Naive thymus-derived CD4-positive, alpha-beta T cell (primary cell): ENCODE measurements around the gene MARK2. TPM values are rescaled to one million over a fixed set of nuclear protein-coding genes. Genes with fewer than 3 reads are reported as not detected.
"Not testable (repeated sequence)": the region's sequence is repeated elsewhere in the genome, so short reads cannot be mapped to it uniquely, and the experiment has no call there.

ENCODE experiments used
- ATAC-seq: fragments of 150-1000 bp; cut with Tn5 transposase; 2 replicates; pipeline ENCODE4 v1.10.0; 2021; ENCODE audit warnings: mild to moderate bottlenecking, moderate library complexity
- CTCF ChIA-PET: fragments of 350-600 bp; sonication (Branson Sonifier 250); formaldehyde crosslinking; loops from one replicate; lab custom pipeline; 2021; ENCODE audit warnings: antibody characterized with exemption; lab: Charles Lee
- POLR2A ChIA-PET: fragments of 350-600 bp; sonication (Branson Sonifier 250); formaldehyde crosslinking; loops from one replicate; lab custom pipeline; 2021; ENCODE audit warnings: antibody characterized with exemption, inconsistent platforms; lab: Charles Lee
- DNase-seq, 9 donors: peaks; one replicate each; pipeline versions ENCODE4 v3.0.0 to v3.0.0-alpha.2; 2020 to 2022; ENCODE audit warnings: mixed read lengths in 1 of 9
- H3K27ac ChIP-seq: one replicate; pipeline ENCODE4 v1.7.0; 2013; ENCODE audit warnings: mild to moderate bottlenecking, low read depth, low read length, moderate library complexity
- H3K27me3 ChIP-seq, 2 donors: one replicate each; pipeline ENCODE4 v1.7.0; 2013; ENCODE audit warnings: low read length in 2 of 2, mild to moderate bottlenecking in 2 of 2, moderate library complexity in 2 of 2; ENCODE audit not compliant: control insufficient read depth in 2 of 2, insufficient read depth in 2 of 2
- H3K36me3 ChIP-seq, 3 experiments: 1 replicate in 2 of 3; 2 replicates in 1 of 3; pipeline ENCODE4 v1.7.0; 2013; ENCODE audit warnings: low read length in 3 of 3, mild to moderate bottlenecking in 3 of 3, moderate library complexity in 1 of 3; ENCODE audit not compliant: insufficient read depth in 3 of 3, control insufficient read depth in 2 of 3
- H3K4me1 ChIP-seq, 2 donors: one replicate each; pipeline ENCODE4 v1.7.0; 2013; ENCODE audit warnings: low read length in 2 of 2, mild to moderate bottlenecking in 2 of 2, moderate library complexity in 1 of 2; ENCODE audit not compliant: control insufficient read depth in 2 of 2, insufficient read depth in 2 of 2
- H3K4me3 ChIP-seq: 2 replicates; pipeline ENCODE4 v1.7.0; 2013; ENCODE audit warnings: mild to moderate bottlenecking, low read length
- H3K9me3 ChIP-seq, 3 experiments: 1 replicate in 2 of 3; 2 replicates in 1 of 3; pipeline ENCODE4 v1.7.0; 2013; ENCODE audit warnings: low read length in 3 of 3; ENCODE audit not compliant: control insufficient read depth in 2 of 3
- H3K27ac Mint-ChIP-seq, 9 donors: one replicate each; pipeline ENCODE4 v1.8.0; 2020 to 2022; ENCODE audit warnings: mixed read lengths in 9 of 9, mild to moderate bottlenecking in 8 of 9, moderate library complexity in 5 of 9, inconsistent platforms in 2 of 9
- H3K27me3 Mint-ChIP-seq, 5 donors: one replicate each; pipeline ENCODE4 v1.8.0; 2021 to 2022; ENCODE audit warnings: mixed read lengths in 5 of 5, mild to moderate bottlenecking in 1 of 5
- H3K36me3 Mint-ChIP-seq, 5 donors: one replicate each; pipeline ENCODE4 v1.8.0; 2020 to 2022; ENCODE audit warnings: mixed read lengths in 5 of 5, mild to moderate bottlenecking in 3 of 5, inconsistent platforms in 1 of 5
- H3K4me1 Mint-ChIP-seq, 7 donors: one replicate each; pipeline ENCODE4 v1.8.0; 2020 to 2022; ENCODE audit warnings: mixed read lengths in 7 of 7, mild to moderate bottlenecking in 3 of 7, inconsistent platforms in 1 of 7
- H3K4me3 Mint-ChIP-seq, 10 donors: one replicate each; pipeline ENCODE4 v1.8.0; 2020 to 2022; ENCODE audit warnings: mild to moderate bottlenecking in 10 of 10, mixed read lengths in 10 of 10, moderate library complexity in 6 of 10, inconsistent platforms in 2 of 10
- H3K9me3 Mint-ChIP-seq, 11 donors: one replicate each; pipeline ENCODE4 v1.8.0; 2020 to 2022; ENCODE audit warnings: mixed read lengths in 11 of 11, mild to moderate bottlenecking in 4 of 11, inconsistent platforms in 1 of 11, moderate library complexity in 1 of 11
- intact Hi-C, 2 donors: fragments of 100-400 bp; cut with micrococcal nuclease; formaldehyde crosslinking; loops; one replicate each; pipeline ENCODE4 v1.15.1; 2023
- polyA plus RNA-seq, 2 donors: library from polyadenylated mRNA; unstranded; fragments of 300-500 nt; fragmentation: Illumina TruSeq; gene quantifications; one replicate each; pipeline ENCODE4 v1.2.3, GENCODE V29; 2021
- total RNA-seq, 6 experiments: library from RNA in 5 of 6; stranded (reverse) in 5 of 6; gene quantifications; 1 replicate in 5 of 6; 2 replicates in 1 of 6; pipeline ENCODE4 v1.2.3 and lab custom pipeline; 2021 to 2026

MARK2 gene
- total and polyA plus RNA-seq, 7 experiments from 2014 or later, result 29.4 to 69.1 (median 56.8) TPM

DNA sequence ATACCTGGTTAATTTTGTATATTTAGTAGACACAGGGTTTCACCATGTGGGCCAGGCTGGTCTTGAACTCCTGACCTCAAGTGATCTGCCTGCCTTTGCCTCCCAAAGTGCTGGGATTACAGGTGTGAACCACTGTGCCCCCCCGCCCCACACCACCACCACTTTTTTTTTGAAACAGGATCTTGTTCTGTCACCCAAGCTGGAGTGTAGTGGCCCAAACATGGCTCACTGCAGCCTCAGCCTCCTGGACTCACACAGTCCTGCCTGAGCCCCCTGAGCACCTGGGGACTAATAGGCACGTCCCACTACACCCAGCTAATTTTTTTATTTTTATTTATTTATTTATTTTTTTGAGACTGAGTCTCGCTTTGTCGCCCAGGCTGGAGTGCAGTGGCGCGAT lies 24.7 kb downstream of the MARK2 start:
- H3K4me3 ChIP-seq, H3K27ac ChIP-seq, H3K9me3 ChIP-seq, DNase-seq, ATAC-seq, intact Hi-C loops, H3K27me3 ChIP-seq, H3K9me3 Mint-ChIP-seq, H3K27me3 Mint-ChIP-seq: not testable (repeated sequence)
- Mint-ChIP-seq H3K36me3 (peaks cover 0 to 22% (median 3%) of the 10 kb centered on the region in 5 donors), H3K27ac (peak overlapping the region in 8 of 9 donors; percentile 16 to 84 (median 64)), H3K4me3 (peak overlapping the region in 2 of 10 donors; percentile 21 to 30), H3K4me1 (peaks cover 45 to 69% (median 63%) of the 10 kb centered on the region in 7 donors)
- Histone ChIP-seq H3K36me3 (peaks cover 0 to 10% (median 0%) of the 10 kb centered on the region in 3 experiments), H3K4me1 (peaks cover 47 to 51% of the 10 kb centered on the region in 2 donors)
- POLR2A ChIA-PET, result interaction anchor here (1.6 to 2.1 kb wide), 2 partner anchors 16 to 24 kb away, joined by 3 to 12 read pairs; partner anchors contain the start of gene MARK2
- CTCF ChIA-PET, result interaction anchor here (2.1 kb wide), 1 partner anchor 27 kb away, joined by 6 read pairs; no protein-coding TSS in a partner anchor

DNA sequence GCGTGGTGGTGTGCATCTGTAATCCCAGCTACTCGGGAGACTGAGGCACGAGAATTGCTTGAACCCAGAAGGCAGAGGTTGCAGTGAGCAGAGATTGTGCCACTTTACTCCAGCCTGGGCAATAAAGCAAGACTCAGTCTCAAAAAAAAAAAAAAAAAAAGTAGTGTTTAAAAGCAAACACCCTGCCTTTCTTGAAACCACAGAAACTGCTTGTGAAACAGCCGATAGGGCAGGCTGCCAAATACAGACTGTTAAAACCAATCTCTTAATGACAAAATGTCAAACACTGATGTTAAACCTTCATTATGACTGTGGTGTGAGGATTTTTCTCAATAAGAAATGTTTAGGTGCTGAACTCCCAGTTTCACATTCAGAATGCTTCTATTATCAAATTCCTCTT lies 27.3 kb downstream of the MARK2 start:
- Histone ChIP-seq H3K27ac (peak overlapping the region; percentile 22), H3K4me1 (peaks cover 73% of the 10 kb centered on the region in 2 donors), H3K36me3 (peaks cover 0 to 6% (median 0%) of the 10 kb centered on the region in 3 experiments), H3K27me3 (no peaks in the 10 kb centered on the region), H3K4me3 (no peak overlapping the region), H3K9me3 (no peaks in the 10 kb centered on the region)
- POLR2A ChIA-PET, result interaction anchor here (0.6 to 3.9 kb wide), 7 partner anchors 11 to 1604 kb away, joined by 3 to 23 read pairs (median 4); partner anchors contain the start of gene MARK2
- H3K27ac Mint-ChIP-seq, result peak overlapping the region; percentile 63 to 94 (median 83)
- no peaks in the 10 kb centered on the region for H3K27me3 Mint-ChIP-seq
- ATAC-seq (peak; percentile 83), DNase-seq (peak; percentile 29 to 87 (median 80))
- H3K4me3 Mint-ChIP-seq, result peak overlapping the region; percentile 56 to 81 (median 75)
- H3K36me3 Mint-ChIP-seq, result peaks cover 0 to 24% (median 3%) of the 10 kb centered on the region in 5 donors
- peaks cover 0 to 1% (median 0%) of the 10 kb centered on the region in 11 donors for H3K9me3 Mint-ChIP-seq
- intact Hi-C loops, result loop anchor here (1.0 to 2.0 kb wide), 4 partner anchors 15 to 28 kb away; no protein-coding TSS in a partner anchor
- CTCF ChIA-PET, result interaction anchor here (0.5 to 2.3 kb wide), 6 partner anchors 16 to 32 kb away, joined by 3 to 8 read pairs (median 5); partner anchors contain the start of gene MARK2
- H3K4me1 Mint-ChIP-seq, result peaks cover 69 to 85% (median 75%) of the 10 kb centered on the region in 7 donors

DNA sequence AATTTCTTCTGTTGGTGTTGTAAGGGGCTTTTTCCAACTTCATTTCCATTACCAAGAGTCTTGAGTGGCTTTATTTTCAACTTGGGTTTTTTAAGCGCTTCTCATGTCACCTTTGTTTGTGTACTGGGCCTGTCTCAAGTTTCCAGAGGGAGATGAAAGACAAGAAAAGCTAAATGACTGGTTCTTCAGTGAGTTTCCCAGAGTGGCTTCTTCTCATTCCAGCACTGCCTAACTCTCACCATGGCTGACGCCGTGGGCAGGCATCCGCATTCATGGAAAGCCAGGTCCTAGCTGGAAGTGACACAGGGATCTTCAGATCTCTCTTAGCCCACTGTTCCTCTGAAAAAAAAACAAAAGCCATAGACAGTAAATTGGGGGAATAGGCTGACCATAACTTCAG lies 28.6 kb downstream of the MARK2 start:
- Histone ChIP-seq H3K4me1 (peaks cover 81 to 84% of the 10 kb centered on the region in 2 donors), H3K27ac (peak overlapping the region; percentile 22), H3K27me3 (no peaks in the 10 kb centered on the region), H3K9me3 (no peaks in the 10 kb centered on the region), H3K36me3 (peaks cover 0 to under 1% (median 0%) of the 10 kb centered on the region in 3 experiments), H3K4me3 (no peak overlapping the region)
- Mint-ChIP-seq H3K4me3 (peak overlapping the region in 5 of 10 donors; percentile 23 to 75 (median 61)), H3K9me3 (peaks cover 0 to 1% (median 0%) of the 10 kb centered on the region in 11 donors), H3K27me3 (no peaks in the 10 kb centered on the region), H3K36me3 (peaks cover 0 to 24% (median 3%) of the 10 kb centered on the region in 5 donors), H3K27ac (peak overlapping the region in 6 of 9 donors; percentile 30 to 94 (median 72)), H3K4me1 (peaks cover 71 to 88% (median 80%) of the 10 kb centered on the region in 7 donors)
- ChIA-PET CTCF (interaction anchor here (1.5 to 2.3 kb wide), 3 partner anchors 21 to 31 kb away, joined by 5 to 8 read pairs (median 6); partner anchors contain the start of gene MARK2), POLR2A (interaction anchor here (1.2 to 3.9 kb wide), 5 partner anchors 11 to 62 kb away, joined by 3 to 23 read pairs (median 5); partner anchors contain the start of gene MARK2)
- DNase-seq (no peak), ATAC-seq (no peak)
- intact Hi-C loops, result loop anchor here in 1 of 2 donors (2.0 kb wide), 1 partner anchor 17 kb away; no protein-coding TSS in a partner anchor

DNA sequence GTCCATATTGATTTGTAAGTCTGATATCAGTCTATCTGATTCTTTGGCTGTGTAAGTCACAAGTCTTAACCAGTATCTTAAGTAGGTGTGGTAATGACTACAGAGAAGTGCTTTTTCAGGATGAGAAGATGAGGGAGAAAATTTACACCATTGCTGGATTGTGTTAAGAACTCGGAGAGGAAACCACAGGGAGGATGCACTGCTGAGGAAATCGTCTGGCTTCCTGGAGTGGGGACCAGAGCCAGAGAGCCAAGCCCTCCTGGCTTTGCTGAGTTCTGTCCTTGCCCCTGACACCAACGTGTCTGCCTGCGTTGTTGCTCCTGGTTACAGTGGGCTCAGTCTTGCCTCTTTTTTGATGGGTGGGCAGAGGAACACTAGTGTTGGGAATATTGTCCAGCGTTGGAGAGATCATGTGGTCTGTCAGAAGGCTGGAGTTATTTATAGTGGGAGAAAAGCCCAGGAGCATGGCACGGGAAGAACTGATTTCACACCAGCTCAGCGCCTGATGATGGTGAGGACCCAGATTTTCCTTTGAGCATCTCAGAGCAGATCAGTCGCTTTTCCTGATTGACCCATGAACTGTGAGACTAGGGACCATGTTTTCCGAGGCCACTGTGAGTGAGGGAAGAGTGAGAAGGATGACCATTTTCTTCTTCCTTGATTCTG lies 29.6 kb downstream of the MARK2 start:
- H3K36me3 Mint-ChIP-seq, result peaks cover 0 to 20% (median 3%) of the 10 kb centered on the region in 5 donors
- ATAC-seq, result no peak
- H3K4me3 Mint-ChIP-seq, result peak overlapping the region; percentile 40 to 78 (median 70)
- H3K4me1 Mint-ChIP-seq, result peaks cover 64 to 88% (median 82%) of the 10 kb centered on the region in 7 donors
- H3K27ac Mint-ChIP-seq, result peak overlapping the region; percentile 46 to 94 (median 74)
- DNase-seq, result no peak
- H3K27me3 ChIP-seq, result no peaks in the 10 kb centered on the region
- peaks cover 82% of the 10 kb centered on the region in 2 donors for H3K4me1 ChIP-seq
- no peak overlapping the region for H3K27ac ChIP-seq
- no peaks in the 10 kb centered on the region for H3K27me3 Mint-ChIP-seq
- H3K9me3 Mint-ChIP-seq, result peaks cover 0 to 1% (median 0%) of the 10 kb centered on the region in 11 donors
- H3K9me3 ChIP-seq, result no peaks in the 10 kb centered on the region
- ChIA-PET POLR2A (interaction anchor here (1.6 to 3.9 kb wide), 4 partner anchors 19 to 30 kb away, joined by 5 to 23 read pairs (median 11); partner anchors contain the start of gene MARK2), CTCF (interaction anchor here (0.6 to 2.3 kb wide), 5 partner anchors 25 to 77 kb away, joined by 3 to 9 read pairs (median 4); partner anchors contain the start of gene MARK2)
- intact Hi-C loops, result loop anchor here in 1 of 2 donors (2.0 kb wide), 1 partner anchor 38 kb away; no protein-coding TSS in a partner anchor
- H3K36me3 ChIP-seq, result no peaks in the 10 kb centered on the region
- no peak overlapping the region for H3K4me3 ChIP-seq

DNA sequence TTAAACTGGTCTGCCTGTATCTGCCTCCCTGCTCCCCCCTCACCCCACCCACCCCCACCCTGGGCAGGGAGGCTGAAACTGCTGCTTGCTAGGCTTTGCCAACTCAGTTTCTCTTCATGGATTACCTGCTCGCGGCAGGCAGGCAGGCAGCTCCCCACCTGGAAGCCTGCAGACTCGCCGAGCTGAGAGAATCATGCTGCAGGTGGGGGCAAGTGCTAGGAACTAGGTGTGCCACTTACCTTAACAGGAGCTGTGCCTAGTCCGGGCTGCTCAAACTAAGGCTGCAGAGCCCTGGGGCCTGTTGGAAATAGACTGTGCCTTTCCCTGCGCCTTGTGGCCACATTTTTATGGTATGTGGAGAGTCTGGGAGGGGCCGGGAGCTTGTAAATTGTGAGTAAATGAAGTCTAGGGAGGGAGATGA lies 30.3 kb downstream of the MARK2 start:
- H3K27me3 Mint-ChIP-seq, result no peaks in the 10 kb centered on the region
- Histone ChIP-seq H3K27me3 (no peaks in the 10 kb centered on the region), H3K9me3 (no peaks in the 10 kb centered on the region), H3K36me3 (no peaks in the 10 kb centered on the region), H3K27ac (peak overlapping the region; percentile 21), H3K4me1 (peaks cover 80 to 86% of the 10 kb centered on the region in 2 donors), H3K4me3 (peak overlapping the region; percentile 10)
- H3K27ac Mint-ChIP-seq, result peak overlapping the region; percentile 66 to 95 (median 91)
- POLR2A ChIA-PET, result interaction anchor here (1.3 to 2.4 kb wide), 4 partner anchors 14 to 30 kb away, joined by 4 to 11 read pairs (median 5); partner anchors contain the start of gene MARK2
- peaks cover 68 to 93% (median 86%) of the 10 kb centered on the region in 7 donors for H3K4me1 Mint-ChIP-seq
- H3K36me3 Mint-ChIP-seq, result peaks cover 0 to 20% (median 3%) of the 10 kb centered on the region in 5 donors
- DNase-seq (no peak), ATAC-seq (no peak)
- peaks cover 0 to 1% (median 0%) of the 10 kb centered on the region in 11 donors for H3K9me3 Mint-ChIP-seq
- peak overlapping the region; percentile 61 to 84 (median 78) for H3K4me3 Mint-ChIP-seq
- intact Hi-C loops, result loop anchor here in 1 of 2 donors (2.0 kb wide), 1 partner anchor 38 kb away; no protein-coding TSS in a partner anchor
- CTCF ChIA-PET, result interaction anchor here (0.6 to 1.3 kb wide), 4 partner anchors 26 to 76 kb away, joined by 3 to 9 read pairs (median 4); partner anchors contain the start of gene MARK2
